ENCODE results near the gene HIC1.

DNA sequence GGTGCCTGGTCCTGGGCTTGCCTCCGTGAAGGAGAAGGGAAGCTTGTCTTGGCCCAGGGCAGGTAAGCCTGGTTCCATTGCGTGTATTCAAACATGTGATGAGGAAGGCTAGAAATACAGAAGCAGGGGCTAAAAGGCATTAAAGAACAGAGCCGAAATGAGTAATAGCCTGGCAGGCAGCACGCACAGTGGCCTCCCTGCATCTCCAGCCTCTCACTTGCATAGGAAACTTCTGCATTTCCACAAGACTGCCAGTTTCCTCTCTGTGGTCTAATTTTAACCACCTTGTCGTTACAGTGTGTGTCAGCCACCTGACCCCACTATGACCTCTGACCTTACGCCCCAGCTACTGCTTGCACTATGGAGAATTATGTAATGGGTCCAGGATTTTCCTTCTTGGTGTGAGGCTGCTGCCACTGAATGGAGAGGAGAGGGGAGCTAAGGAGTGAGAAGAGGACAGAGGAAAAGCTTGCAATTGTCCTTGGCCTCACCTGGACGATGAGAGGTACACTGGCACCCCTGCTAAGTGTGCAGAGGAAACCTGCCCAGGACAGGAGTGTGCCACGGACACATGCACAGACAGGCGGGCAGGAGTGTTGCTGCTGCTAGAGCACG lies 32.8 kb downstream of the HIC1 start:
- TF ChIP-seq EP300 (IDR thresholded peaks at IDR 0.05) (no peak), POLR2A (IDR thresholded peaks at IDR 0.05) (no peak)
- TF ChIP-seq, protein P1, sequence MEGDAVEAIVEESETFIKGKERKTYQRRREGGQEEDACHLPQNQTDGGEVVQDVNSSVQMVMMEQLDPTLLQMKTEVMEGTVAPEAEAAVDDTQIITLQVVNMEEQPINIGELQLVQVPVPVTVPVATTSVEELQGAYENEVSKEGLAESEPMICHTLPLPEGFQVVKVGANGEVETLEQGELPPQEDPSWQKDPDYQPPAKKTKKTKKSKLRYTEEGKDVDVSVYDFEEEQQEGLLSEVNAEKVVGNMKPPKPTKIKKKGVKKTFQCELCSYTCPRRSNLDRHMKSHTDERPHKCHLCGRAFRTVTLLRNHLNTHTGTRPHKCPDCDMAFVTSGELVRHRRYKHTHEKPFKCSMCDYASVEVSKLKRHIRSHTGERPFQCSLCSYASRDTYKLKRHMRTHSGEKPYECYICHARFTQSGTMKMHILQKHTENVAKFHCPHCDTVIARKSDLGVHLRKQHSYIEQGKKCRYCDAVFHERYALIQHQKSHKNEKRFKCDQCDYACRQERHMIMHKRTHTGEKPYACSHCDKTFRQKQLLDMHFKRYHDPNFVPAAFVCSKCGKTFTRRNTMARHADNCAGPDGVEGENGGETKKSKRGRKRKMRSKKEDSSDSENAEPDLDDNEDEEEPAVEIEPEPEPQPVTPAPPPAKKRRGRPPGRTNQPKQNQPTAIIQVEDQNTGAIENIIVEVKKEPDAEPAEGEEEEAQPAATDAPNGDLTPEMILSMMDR (IDR thresholded peaks at IDR 0.05): no peak

All from gastroesophageal sphincter (tissue), 3 donors.